ENCODE data around the gene PRH2.

GRCh38 chr12:10928746-10929286, at the start of gene PRH2:
- no peak for TF ChIP-seq OSR2 (tag by site-specific recombination; IDR thresholded peaks at IDR 0.05)
- no peak for TF ChIP-seq ZNF416 (tag by site-specific recombination; IDR thresholded peaks at IDR 0.05)
- no peak for TF ChIP-seq CTCF (tag by site-specific recombination; IDR thresholded peaks at IDR 0.05)
- TF ChIP-seq ZBTB49 (tag by site-specific recombination; IDR thresholded peaks at IDR 0.05; ENCODE audit: low read depth): no peak
- TF ChIP-seq ZEB2 (tag by site-specific recombination; IDR thresholded peaks at IDR 0.05): no peak
- no peak for TF ChIP-seq ATF2 (tag by site-specific recombination; IDR thresholded peaks at IDR 0.05; ENCODE audit: low read depth)
- no peak for TF ChIP-seq ZNF792 (tag by site-specific recombination; IDR thresholded peaks at IDR 0.05)
- no peak for TF ChIP-seq INSM2 (tag by site-specific recombination; IDR thresholded peaks at IDR 0.05)
- no peak for TF ChIP-seq MYNN (tag by site-specific recombination; IDR thresholded peaks at IDR 0.05; ENCODE audit: borderline replicate concordance)
- no peak for TF ChIP-seq SALL2 (tag by site-specific recombination; IDR thresholded peaks at IDR 0.05; ENCODE audit: borderline replicate concordance)
- TF ChIP-seq ZNF777 (tag by site-specific recombination; IDR thresholded peaks at IDR 0.05; ENCODE audit: borderline replicate concordance): no peak
- no peak for TF ChIP-seq ZNF843 (tag by site-specific recombination; IDR thresholded peaks at IDR 0.05)
- no peak for TF ChIP-seq BCL11A (tag by site-specific recombination; IDR thresholded peaks at IDR 0.05; ENCODE audit: low read depth)

Data from HEK293 (cell line).